HepG2 (cell line): ENCODE measurements around the gene CUL9. TPM values are rescaled to one million over a fixed set of nuclear protein-coding genes. Genes with fewer than 3 reads are reported as not detected.
A peak's percentile ranks its signal among the peaks of the same experiment; 100 is the strongest.

Source experiments
- ELF3 ChIP-seq: IDR thresholded peaks from 2 replicates; pipeline ENCODE4 v1.6.1; 2016; ENCODE audit warnings: missing genetic modification reagents, missing compliant biosample characterization
- HNF1B ChIP-seq: sonication (generic); formaldehyde crosslinking; IDR thresholded peaks from 2 replicates; pipeline ENCODE4 v1.5.1; 2020; ENCODE audit warnings: mild to moderate bottlenecking, moderate library complexity, missing genetic modification reagents
- PHB2 ChIP-seq: fragments of 450-650 bp; IDR thresholded peaks from 2 replicates; pipeline ENCODE4 v1.6.1; 2018; ENCODE audit not compliant: partially characterized antibody
- PTBP1 ChIP-seq: fragments of 200-400 bp; formaldehyde crosslinking; IDR thresholded peaks from 2 replicates; pipeline ENCODE4 v1.6.1; 2018; ENCODE audit warnings: low read length, low read depth; ENCODE audit not compliant: poor library complexity, severe bottlenecking
- RFXAP ChIP-seq: sonication (generic); formaldehyde crosslinking; IDR thresholded peaks from 2 replicates; pipeline ENCODE4 v1.4.0; 2020; ENCODE audit warnings: missing genetic modification reagents, borderline replicate concordance
- RXRB ChIP-seq: IDR thresholded peaks from 2 replicates; pipeline ENCODE4 v1.6.1; 2016; ENCODE audit warnings: borderline replicate concordance, missing genetic modification reagents, missing compliant biosample characterization
- ZBTB20 ChIP-seq: sonication (generic); formaldehyde crosslinking; IDR thresholded peaks from 2 replicates; pipeline ENCODE4 v1.8.1; 2023; ENCODE audit warnings: missing genetic modification reagents, low read depth, mild to moderate bottlenecking, borderline replicate concordance
- ZKSCAN1 ChIP-seq: fragments of 150-350 bp; IDR thresholded peaks from 2 replicates; pipeline ENCODE4 v1.6.1; 2014; ENCODE audit warnings: low read length
- ZNF180 ChIP-seq: sonication (generic); formaldehyde crosslinking; IDR thresholded peaks from 2 replicates; pipeline ENCODE4 v1.4.0; 2020; ENCODE audit warnings: low read depth, missing genetic modification reagents, borderline replicate concordance
- ZNF609 ChIP-seq: sonication (generic); formaldehyde crosslinking; IDR thresholded peaks from 2 replicates; pipeline ENCODE4 v1.4.0; 2020; ENCODE audit warnings: mild to moderate bottlenecking, missing genetic modification reagents, borderline replicate concordance
- ZNF841 ChIP-seq: sonication (generic); formaldehyde crosslinking; IDR thresholded peaks from 2 replicates; pipeline ENCODE4 v1.8.1; 2023; ENCODE audit warnings: missing genetic modification reagents, borderline replicate concordance
- polyA plus RNA-seq, 8 experiments: library from polyadenylated mRNA; depleted of rRNA in 3 of 8; stranded (reverse) in 7 of 8; unstranded in 1 of 8; fragments of >200 nt; fragmentation: Illumina TruSeq in 4 of 8; extraction: Trizol in 4 of 8; gene quantifications; 2 replicates each; pipeline versions ENCODE4 v1.2.1 to v1.2.3, GENCODE V29; 2011 to 2016; ENCODE audit warnings: low read depth in 4 of 8, missing spikeins in 1 of 8, mixed read lengths in 1 of 8; ENCODE audit not compliant: insufficient read depth in 1 of 8
- total RNA-seq, 5 experiments: library from RNA; depleted of rRNA; stranded (reverse); fragments of >200 nt; fragmentation: Illumina TruSeq; extraction: Trizol; gene quantifications; 2 replicates each; pipeline ENCODE4 v1.2.3, GENCODE V29; 2016; ENCODE audit warnings: low read depth in 1 of 5
- TF ChIP-seq, protein P1 (sequence below): sonication (generic); formaldehyde crosslinking; conservative IDR thresholded peaks from 2 replicates; pipeline ENCODE4 v1.4.0; 2020; ENCODE audit warnings: missing genetic modification reagents
- TF ChIP-seq, protein P2 (sequence below): sonication (generic); formaldehyde crosslinking; IDR thresholded peaks from 2 replicates; pipeline ENCODE4 v1.5.0; 2020; ENCODE audit warnings: mild to moderate bottlenecking, missing genetic modification reagents
- TF ChIP-seq, protein P3 (sequence below): sonication (generic); formaldehyde crosslinking; IDR thresholded peaks from 2 replicates; pipeline ENCODE4 v1.4.0; 2020; ENCODE audit warnings: missing genetic modification reagents, mild to moderate bottlenecking, borderline replicate concordance

The CUL9 gene
- total and polyA plus RNA-seq, 2 of the 13 experiments (the other 11 are each of a cell fraction or from before 2014, with no cell fraction given): 11.4 to 13.7 TPM

DNA sequence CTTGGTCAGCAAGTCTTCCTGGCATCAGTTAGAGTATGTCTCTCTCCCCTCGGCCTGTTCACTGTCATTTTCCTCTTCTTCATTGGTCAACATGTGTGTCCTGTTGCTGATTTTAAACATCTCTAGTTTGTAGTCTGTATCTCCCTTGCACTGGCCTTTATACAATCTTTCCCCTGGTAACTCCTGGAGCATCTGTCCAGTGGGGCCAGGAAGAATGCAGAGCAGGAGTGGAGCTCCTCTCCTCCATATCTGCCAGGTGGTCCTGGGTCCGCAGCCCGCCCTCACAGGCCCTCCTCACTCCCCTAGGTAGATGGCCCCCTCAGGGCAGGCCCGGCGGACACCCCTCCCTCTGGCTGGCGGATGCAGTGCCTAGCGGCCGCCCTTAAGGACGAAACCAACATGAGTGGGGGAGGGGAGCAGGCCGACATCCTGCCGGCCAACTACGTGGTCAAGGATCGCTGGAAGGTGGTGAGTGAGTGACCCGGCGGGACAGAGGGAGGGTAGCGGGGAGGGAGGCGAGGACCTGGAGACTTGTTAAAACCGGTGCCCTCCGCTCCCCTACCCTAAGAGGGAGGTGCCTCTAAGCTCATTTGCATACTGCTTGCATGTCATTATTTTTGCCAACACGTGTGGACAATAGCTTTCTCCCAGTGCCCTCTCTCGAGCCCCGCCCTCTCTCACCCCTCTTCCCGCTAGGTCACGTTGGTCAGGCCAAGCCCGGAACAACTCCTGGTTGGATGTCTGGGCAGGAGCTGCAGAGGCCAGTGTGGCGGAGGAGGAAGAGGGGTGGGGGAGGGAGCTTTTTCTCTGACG lies 64.5 kb downstream of the CUL9 start (continued):
- TF ChIP-seq RFXAP (CRISPR knock-in tag) (peak; percentile 17; the same call in 1 of the 2 replicates), PTBP1 (no peak), ZNF841 (CRISPR knock-in tag) (no peak), ZBTB20 (CRISPR knock-in tag) (peak; percentile 44; the same call in 1 of the 2 replicates), ZKSCAN1 (no peak), PHB2 (no peak), ZNF180 (no peak), ZNF609 (CRISPR knock-in tag) (0 out of 2 replicates have a peak, but pooled peaks have one; percentile 8), ELF3 (0 out of 2 replicates have a peak, but pooled peaks have one; percentile 10), HNF1B (CRISPR knock-in tag) (no peak), RXRB (CRISPR knock-in tag) (no peak)
- TF ChIP-seq, protein P1, sequence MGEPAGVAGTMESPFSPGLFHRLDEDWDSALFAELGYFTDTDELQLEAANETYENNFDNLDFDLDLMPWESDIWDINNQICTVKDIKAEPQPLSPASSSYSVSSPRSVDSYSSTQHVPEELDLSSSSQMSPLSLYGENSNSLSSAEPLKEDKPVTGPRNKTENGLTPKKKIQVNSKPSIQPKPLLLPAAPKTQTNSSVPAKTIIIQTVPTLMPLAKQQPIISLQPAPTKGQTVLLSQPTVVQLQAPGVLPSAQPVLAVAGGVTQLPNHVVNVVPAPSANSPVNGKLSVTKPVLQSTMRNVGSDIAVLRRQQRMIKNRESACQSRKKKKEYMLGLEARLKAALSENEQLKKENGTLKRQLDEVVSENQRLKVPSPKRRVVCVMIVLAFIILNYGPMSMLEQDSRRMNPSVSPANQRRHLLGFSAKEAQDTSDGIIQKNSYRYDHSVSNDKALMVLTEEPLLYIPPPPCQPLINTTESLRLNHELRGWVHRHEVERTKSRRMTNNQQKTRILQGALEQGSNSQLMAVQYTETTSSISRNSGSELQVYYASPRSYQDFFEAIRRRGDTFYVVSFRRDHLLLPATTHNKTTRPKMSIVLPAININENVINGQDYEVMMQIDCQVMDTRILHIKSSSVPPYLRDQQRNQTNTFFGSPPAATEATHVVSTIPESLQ: no peak
- TF ChIP-seq, protein P2, sequence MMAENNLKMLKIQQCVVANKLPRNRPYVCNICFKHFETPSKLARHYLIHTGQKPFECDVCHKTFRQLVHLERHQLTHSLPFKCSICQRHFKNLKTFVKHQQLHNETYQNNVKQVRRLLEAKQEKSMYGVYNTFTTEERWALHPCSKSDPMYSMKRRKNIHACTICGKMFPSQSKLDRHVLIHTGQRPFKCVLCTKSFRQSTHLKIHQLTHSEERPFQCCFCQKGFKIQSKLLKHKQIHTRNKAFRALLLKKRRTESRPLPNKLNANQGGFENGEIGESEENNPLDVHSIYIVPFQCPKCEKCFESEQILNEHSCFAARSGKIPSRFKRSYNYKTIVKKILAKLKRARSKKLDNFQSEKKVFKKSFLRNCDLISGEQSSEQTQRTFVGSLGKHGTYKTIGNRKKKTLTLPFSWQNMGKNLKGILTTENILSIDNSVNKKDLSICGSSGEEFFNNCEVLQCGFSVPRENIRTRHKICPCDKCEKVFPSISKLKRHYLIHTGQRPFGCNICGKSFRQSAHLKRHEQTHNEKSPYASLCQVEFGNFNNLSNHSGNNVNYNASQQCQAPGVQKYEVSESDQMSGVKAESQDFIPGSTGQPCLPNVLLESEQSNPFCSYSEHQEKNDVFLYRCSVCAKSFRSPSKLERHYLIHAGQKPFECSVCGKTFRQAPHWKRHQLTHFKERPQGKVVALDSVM (CRISPR knock-in tag): no peak
- TF ChIP-seq, protein P3, sequence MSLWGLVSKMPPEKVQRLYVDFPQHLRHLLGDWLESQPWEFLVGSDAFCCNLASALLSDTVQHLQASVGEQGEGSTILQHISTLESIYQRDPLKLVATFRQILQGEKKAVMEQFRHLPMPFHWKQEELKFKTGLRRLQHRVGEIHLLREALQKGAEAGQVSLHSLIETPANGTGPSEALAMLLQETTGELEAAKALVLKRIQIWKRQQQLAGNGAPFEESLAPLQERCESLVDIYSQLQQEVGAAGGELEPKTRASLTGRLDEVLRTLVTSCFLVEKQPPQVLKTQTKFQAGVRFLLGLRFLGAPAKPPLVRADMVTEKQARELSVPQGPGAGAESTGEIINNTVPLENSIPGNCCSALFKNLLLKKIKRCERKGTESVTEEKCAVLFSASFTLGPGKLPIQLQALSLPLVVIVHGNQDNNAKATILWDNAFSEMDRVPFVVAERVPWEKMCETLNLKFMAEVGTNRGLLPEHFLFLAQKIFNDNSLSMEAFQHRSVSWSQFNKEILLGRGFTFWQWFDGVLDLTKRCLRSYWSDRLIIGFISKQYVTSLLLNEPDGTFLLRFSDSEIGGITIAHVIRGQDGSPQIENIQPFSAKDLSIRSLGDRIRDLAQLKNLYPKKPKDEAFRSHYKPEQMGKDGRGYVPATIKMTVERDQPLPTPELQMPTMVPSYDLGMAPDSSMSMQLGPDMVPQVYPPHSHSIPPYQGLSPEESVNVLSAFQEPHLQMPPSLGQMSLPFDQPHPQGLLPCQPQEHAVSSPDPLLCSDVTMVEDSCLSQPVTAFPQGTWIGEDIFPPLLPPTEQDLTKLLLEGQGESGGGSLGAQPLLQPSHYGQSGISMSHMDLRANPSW: no peak
